Measurements from ENCODE around the gene SLC7A4.
"Not testable (repeated sequence)": the region's sequence is repeated elsewhere in the genome, so short reads cannot be mapped to it uniquely, and the experiment has no call there.

Gene SLC7A4

GRCh38 chr22:21032037-21032867 is at the start of gene SLC7A4:
SLC7A4 (minus strand) TSS chr22:21032561; CDS start chr22:21031812, 749 bp downstream.
- peak; percentile 3 to 44 (median 35) for DNase-seq

- DNase-seq, result no peak
These were observed 48.2 kb upstream of the SLC7A4 start for GRCh38 chr22:21080435-21081137.

GRCh38 chr22:21079493-21079892 is 47.1 kb upstream of the SLC7A4 start:
- DNase-seq, result no peak

GRCh38 chr22:21078916-21079315 is 46.6 kb upstream of the SLC7A4 start:
- DNase-seq, result no peak

- no peak for DNase-seq
These were observed 45.6 kb upstream of the SLC7A4 start for GRCh38 chr22:21077884-21078508.

DNA sequence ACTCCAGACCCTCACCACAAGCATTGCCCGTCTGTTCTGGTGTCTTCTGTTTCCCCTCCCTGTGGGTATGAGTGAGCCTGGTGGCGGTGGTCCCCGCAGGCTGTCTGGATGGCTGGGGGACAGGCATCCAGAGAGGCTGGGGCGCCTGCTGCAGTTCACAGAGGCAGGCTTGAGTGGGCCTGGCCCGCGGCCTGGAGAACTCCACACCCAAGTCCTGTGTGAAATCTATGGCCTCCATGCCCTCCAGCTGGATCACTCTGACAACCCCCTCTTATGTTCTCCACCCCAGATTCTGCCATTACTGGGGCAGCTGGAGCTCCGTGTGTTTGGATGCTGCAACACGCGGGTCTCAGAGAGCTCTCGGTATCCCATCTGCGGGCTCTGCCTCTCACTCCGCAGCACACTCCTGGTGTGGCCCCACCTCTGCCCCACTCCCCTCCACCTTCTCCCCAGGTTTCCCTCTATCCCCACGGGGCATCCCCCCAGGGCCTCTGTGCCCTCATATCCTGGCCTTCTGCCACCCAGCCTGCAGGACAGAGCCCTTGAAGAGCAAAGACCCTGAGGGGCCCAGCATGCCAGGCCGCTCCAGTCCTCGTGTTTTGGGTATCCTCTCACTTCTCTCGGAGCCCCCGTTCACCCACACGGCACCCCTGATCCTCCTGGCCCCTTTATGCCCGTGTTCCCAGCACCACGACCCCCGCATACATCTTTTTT is 44.7 kb upstream of the SLC7A4 start:
- DNase-seq, result no peak

- DNase-seq, result no peak
These were observed 43.3 kb upstream of the SLC7A4 start for GRCh38 chr22:21075516-21076138.

DNA sequence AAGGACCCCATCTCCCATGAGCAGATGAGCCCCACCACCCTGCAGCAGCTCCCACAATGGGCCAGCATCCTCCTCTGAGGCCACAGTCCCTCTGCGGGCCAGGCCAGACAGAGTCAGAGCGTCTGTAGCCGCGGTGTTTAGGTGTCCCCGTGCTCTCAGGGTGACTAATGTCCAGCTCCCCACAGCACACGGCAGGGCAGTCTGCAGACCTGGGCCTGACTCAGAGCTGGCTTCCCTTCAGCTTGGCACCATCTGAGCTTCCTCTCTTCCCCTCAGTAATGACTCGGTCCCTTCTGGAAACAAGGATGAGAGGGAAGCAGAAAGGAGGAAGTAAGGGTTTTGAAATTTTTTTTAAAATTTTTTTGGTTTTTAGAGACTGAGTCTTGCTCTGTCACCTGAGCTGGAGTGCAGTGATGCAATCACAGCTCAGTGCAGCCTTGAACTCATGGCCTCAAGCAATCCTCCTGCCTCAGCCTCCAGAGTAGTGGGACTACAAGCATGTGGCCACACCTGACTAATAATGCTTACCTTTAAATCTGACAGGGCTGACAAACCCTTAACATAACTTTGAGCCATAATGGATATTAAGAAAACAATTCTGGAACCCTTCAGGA is 41.8 kb upstream of the SLC7A4 start:
- no peak for DNase-seq

DNA sequence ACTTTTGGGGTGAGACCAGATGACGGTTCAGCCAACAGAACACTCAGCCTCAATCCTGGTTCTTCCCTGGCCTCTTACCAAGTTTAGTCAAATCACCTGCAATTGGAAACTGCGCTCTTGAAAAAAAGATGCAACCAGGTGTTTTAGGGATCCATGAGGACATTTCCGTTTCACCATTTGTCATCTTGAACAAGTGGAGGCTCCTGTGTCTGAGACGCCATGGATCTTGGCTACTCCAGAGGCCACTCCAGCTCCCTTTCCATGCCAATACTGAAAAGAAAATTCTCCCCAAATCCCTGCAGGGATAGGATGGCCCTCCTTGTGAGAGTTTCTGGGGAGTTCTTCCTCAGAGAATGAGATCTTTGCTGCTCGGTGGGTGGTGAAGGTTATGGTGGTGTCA is 41.1 kb upstream of the SLC7A4 start:
- DNase-seq, result no peak

GRCh38 chr22:21073023-21073422 is 40.7 kb upstream of the SLC7A4 start:
- no peak for DNase-seq

- DNase-seq, result not testable (repeated sequence)
These were observed 39.4 kb upstream of the SLC7A4 start for GRCh38 chr22:21071796-21072195.

DNA sequence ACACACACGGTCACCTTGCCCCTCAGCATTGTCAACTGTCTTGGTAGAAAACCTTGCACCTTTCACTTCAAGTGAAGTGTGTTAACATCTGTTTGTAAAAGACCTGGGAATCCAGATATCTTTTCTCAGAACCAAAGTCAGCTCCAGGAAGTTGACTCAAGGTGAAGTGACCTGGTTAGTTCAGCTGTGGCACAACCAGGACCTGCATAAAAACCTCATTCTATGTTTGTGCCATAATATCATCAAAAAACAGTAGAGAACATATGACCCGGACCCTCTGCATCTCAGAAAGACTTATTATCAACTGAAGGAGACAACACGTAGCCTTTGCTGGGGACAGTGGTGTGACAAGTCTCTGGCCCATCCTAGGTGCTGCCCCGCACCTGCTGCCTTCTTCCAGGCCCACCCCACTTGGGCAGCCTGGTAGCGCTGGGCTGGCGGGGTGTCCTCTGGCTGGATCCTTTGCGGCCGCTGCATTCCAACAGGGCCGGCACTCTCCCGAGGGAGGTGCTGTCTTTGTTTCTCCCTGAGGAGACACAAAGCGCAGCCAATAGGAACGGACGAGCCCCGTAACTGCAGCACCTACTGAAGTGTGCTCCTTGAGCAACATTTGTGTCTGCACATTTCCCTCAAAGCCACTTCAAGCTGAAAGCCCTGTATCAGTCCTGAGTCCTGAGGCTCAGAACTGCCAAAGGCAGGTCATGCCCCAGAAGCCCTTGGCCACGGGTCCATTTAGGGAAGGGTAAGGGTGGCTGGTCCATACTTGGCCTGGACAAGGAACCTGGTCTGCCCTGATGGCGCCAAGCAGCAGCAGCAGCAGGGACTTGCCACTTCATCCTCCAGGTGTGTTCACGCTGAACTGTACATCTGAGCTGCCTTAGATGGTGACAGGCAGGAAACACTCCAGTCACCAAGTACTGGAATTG is 38.6 kb upstream of the SLC7A4 start:
- DNase-seq, result no peak

DNA sequence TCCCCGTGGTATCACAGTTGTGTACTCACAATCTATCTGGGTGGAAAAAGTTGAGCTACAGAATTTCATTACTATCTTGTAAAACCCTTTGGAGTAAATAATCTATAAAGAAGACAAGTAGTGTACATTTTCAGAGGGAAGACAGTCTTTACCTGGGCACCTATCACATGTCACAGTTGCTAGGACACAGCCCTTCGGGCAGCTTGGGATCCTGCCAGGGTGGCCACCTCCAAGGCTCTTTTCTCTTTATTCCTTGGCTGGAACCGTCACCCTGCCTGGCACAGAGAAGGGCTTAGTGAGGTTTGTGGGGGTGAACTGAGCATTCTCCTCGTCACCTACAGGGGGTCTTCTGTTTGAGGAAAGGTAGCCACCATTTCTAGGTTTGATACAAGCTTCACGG is 37.0 kb upstream of the SLC7A4 start:
- DNase-seq, result no peak

- DNase-seq, result no peak
These were observed 36.4 kb upstream of the SLC7A4 start for GRCh38 chr22:21068681-21069276.

- DNase-seq, result no peak
These were observed 35.7 kb upstream of the SLC7A4 start for GRCh38 chr22:21067901-21068680.

- no peak for DNase-seq
These were observed 34.9 kb upstream of the SLC7A4 start for GRCh38 chr22:21067075-21067900.

- DNase-seq, result peak in 1 of 3 experiments; percentile 2
These were observed 32.8 kb upstream of the SLC7A4 start for GRCh38 chr22:21064917-21065864.

GRCh38 chr22:21064425-21064824 is 32.1 kb upstream of the SLC7A4 start:
- DNase-seq, result not testable (repeated sequence)

Measured in NCI-H1417 (cell line).